GM21526 (cell line): ENCODE results near the gene PRDM16.

Experiments used
- ATAC-seq: cut with Tn5 transposase; IDR thresholded peaks from one replicate; pipeline ENCODE4 v1.9.1; 2021; ENCODE audit warnings: moderate library complexity; ENCODE audit not compliant: unreplicated experiment, low FRiP score

PRDM16 gene

DNA sequence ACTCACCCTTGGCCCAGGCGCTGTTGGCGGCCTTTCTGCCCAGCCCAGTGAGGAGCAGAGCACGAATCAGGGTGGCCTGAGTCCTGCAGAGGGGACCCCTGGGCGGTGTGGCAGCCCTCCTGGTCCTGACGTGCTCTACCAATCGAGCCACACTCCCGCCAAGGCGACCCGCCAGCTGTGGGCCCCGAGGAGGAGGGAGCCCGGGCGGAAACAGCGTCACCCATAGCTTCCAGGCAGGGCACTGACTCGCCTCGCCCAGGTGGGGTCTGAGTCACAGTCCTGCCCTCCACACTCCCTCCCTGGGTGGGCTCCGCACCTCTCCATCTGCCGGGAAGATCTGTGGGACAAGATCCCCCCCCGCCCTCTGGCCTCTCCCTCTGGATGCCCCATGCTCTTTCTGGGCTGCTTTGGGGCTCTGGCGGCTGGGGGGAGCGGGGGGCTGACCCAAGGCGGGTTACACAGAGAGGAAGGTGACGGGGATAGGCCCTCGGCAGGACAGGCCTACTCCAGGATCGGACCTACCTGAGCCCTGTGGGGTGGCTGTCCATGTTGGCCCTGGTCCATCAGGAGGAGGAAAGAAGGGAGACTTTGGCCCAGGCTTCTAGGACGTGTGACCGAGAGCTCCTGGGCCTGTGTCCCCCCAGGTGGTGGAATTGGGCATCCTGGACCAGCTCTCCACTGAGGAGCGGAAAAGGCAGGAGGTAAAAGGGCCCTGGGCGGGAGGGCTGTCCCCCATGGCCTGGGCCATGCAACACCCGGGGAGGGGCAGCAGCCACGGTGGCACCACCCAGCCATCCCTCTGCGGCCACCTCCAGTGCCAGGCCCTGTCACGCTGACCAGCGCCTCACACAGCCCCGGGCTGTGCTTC, 399.5 kb downstream of the PRDM16 start:
- no peak for ATAC-seq

DNA sequence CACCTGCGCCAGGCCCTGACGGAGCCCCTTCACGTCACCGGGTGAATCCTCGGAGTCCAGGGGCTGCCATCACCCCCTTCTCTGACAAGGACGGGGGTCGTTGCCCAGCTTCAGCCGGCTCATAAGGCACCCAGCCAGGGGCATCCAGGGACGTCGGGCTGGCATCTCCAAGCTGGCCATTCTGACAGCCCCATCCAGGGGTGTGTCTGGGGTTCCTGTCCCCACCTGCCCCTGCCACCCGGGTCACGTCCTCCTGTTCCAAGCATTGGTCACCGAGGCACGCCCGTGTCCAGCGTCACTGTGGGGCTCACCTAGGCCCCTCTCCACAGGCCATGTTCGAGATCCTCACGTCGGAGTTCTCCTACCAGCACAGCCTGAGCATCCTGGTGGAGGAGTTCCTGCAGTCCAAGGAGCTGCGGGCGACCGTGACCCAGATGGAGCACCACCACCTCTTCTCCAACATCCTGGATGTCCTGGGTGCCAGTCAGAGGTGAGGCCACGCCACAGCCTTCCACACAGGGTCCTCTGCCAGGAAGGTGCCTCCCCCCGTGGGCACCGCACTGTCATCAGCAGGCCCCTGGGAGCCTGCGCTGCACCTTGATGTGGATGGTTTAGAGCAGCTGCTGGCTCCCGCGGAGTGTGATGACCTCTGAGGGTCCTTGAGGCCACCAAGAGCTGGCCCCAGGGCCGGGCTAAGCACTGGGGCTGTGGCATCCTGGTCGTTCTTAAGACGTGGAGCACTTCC, 400.3 kb downstream of the PRDM16 start:
- no peak for ATAC-seq

DNA sequence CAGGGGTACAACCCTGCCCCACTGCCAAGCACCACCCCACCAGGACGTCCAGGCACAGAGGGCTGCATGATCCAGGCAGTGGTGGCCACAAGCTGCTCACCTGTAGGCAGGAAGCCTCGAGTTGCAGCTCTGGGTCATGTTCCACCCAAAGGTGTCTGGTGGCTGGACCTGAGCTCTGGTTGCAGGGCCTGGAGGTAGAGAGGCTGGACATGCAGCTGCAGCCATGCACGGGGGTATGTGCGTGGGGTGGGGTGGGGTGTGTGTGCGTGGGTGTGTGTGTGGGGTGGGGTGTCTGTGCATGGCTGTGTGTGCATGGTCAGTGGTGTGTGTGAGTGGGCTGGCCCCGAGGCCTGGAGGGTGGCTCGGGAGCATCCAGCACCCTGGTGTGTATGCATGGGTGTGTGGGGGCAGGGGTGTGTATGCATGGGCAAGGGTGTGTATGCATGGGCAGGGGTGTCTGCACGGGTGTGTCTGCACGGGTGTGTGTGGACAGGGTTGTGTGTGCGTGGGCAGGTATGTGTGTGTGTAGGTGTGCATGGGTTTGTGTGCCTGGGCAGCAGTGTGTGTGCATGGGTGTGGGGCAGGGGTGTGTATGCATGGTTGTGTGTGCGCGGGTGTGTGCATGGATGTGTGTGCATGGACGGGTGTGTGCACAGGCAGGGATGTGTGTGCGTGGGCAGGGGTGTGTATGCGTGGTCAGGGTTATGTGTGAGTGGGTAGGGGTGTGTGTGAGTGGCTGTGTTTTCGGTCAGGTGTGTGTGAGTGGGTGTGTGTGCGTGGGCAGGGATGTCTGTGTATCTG, 401.0 kb downstream of the PRDM16 start:
- no peak for ATAC-seq

DNA sequence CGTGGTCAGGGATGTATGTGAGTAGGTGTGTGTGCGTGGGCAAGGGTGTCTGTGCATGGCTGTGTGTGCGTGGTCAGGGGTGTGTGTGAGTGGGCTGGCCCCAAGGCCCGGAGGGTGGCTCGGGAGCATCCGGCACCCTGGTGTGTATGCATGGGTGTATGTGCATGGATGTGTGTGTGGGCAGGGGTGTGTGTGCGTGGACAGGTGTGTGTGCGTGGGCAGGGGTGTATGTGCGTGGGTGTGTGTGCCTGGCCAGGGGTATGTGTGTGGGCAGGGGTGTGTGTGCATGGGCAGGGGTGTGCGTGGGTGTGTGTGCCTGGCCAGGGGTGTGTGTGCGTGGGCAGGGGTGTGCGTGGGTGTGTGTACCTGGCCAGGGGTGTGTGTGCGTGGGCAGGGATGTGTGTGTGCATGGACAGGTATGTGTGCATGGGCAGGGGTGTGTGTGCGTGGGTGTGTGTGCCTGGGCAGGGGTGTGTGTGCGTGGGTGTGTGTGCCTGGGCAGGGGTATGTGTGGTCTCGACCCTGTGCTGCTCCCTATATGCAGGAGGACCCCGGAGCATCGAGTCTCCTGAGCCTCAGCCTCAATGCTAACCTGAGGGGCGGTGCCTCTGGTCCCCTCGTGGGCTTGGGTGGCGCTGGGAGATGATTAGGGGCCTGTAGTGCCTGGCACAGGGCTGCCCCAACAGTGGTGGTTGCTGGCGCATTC, 401.8 kb downstream of the PRDM16 start:
- no peak for ATAC-seq

DNA sequence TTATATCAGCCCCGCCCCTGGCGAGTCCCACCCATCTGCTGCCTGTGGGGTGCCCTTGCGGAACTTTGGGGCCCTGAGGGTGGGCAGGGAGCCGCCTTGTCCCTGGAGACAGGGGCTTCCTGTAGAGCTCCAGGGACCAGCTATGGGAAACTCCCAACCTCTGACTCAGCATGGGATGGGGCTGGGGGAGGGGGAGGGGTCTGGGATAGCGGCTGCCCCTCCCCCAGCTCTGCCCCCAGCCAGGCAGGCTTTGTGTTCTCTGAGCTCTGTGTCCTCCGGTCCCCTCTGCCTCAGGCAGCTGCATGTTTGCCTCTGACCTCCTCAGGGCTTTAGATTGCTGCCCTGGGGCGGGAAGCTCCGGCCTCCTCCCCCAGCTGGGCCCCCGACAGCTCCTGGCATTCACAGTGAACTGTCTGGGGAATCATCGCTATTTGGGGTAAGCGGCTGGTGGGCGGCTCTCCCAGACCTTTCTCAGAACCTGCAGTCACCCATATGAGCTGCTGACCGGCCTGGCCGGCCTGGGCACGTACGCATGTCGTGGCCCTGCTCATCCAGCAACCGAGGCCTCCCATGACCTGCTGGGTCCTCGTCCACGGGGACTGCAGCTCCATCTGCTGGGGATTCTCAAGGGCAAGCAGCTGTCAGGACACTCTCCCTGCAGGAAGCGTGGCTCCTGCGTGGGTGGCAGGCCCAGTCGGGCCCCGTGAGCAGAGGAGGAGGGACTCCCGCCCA, 402.5 kb downstream of the PRDM16 start:
- ATAC-seq, result no peak

DNA sequence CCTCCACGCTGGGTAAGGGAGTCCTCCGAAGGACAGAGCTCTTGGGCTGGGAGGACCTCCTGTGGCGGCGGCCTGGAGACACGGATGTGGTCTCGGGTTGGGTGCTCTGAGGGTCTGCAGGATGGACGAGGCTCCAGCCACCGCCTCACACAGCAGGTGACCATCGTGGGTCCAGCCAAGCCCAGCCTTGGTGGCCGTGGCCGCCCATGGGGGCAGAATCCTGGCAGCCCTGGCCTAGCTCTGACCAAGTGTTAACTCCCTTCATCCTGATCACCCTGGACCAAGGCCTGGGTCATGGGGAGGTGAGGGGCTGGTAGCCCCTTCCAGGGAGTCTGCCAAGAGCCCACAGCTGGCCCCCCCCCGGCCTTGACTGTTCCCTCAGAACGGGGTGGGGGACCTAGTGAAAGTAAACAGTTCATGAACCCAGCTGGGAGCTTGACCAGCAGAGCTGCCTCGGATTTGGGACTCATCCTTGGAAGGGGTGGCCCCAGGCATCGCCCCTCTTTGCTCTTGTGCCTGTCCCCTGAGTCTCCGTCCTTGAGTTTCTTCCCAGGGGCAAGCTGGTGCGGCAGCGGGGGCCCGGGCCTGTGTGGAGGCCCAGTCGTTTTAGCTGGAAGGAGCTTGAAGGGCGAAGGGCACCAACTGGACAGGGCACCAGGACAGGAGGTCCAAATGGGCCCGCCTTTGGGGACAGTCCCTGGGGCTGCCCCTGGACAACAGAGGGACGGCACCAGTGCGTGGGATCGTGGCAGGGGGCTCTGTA, 403.3 kb downstream of the PRDM16 start:
- ATAC-seq, result no peak

DNA sequence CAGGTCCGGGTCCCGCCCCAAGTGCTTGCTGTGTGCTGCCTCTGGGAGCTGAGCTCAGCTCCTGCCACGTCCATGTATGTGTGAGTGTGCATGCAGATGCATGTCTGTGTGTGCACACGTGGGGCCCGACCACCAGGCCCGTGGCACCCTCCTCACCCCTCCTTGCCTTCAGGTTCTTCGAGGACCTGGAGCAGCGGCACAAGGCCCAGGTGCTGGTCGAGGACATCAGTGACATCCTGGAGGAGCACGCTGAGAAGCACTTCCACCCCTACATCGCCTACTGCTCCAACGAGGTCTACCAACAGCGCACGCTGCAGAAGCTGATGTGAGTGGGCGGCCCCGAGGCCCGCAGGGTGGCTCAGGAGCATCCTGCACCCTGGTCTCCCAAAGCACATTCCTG, 403.9 kb downstream of the PRDM16 start:
- no peak for ATAC-seq

DNA sequence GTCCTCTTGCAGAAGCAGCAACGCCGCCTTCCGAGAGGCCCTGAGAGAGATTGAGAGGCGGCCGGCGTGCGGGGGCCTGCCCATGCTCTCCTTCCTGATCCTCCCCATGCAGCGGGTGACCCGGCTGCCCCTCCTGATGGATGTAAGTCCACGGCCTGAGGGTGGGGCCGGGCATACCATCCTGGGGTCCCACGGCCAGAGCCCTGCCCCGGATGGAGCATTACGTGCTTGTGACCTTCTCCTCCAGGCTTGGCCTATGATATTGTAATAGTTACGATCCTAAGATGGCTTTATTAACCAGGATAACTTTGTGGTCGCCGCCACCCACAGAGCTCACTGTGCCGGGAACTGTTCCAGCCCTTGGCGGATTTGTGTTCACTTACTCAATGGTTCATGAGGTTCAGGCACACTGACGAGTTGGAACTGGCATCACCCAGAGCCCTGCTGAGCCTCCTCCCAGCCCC, 404.4 kb downstream of the PRDM16 start:
- no peak for ATAC-seq

DNA sequence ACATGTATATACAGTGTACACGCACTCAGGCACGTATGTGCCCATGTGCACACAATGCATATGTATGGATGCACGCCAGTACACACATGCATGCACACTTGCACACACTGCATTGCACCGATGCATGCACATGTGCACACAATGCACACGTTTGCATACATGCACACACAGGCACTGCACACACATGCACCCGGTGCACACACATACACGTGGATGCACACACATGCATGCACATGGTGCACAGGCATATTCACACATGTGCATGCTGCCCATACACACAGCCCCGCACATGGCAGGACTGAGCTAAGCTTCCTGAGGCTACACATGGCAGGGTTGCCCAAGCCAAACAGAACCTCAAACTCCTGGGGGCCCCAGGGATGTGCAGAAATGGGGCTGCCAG, 405.0 kb downstream of the PRDM16 start:
- no peak for ATAC-seq

DNA sequence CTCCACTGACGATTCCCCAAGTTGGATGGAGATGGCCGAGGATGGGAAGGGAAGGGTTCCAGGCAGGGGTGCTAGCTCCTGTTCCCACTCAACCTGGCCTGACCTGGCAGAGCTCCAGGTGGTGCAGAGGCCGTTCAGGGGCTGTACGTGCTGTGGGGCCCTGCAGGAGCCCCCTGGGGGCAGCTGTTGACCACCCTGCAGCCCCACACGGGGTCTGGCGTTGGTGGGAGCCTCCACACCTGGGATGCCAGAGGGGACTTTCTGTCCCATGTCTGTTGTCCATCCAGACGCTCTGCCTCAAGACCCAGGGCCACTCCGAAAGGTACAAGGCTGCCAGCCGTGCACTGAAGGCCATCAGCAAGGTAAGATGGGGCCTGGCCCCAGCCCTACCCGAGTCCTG, 405.4 kb downstream of the PRDM16 start:
- ATAC-seq, result no peak

DNA sequence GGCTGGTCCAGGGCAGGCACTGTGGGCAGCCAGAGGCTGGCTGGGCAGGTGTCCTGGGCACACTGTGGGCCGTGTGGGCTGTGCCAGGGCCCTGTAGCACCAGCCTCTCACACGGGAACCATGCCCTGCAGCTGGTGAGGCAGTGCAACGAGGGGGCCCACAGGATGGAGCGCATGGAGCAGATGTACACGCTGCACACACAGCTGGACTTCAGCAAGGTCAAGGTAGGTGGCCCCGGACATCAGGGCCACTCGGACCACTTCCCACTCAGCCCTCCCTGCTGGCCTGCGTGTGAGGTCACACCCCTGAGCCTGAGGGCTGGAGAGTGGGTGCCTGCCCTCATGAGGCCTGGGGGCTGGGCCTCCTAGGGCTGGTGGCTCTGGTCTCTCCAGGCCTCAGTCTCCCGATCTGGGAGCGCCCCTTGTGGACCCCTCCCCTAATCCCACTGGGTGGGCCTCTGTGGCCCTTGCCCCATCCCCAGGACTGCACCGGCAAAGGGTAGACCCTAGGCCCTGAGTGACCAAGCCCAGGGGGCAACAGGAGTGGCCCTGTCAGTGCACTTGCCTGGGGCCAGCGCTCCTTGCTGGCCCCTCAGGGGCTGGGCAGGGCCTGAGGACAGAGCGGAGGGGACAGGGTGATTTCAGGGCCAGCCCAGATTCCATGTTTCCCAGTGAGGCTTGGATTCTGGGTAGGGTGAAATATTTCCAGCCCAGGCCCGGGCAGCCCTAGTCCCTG, 407.0 kb downstream of the PRDM16 start:
- no peak for ATAC-seq

DNA sequence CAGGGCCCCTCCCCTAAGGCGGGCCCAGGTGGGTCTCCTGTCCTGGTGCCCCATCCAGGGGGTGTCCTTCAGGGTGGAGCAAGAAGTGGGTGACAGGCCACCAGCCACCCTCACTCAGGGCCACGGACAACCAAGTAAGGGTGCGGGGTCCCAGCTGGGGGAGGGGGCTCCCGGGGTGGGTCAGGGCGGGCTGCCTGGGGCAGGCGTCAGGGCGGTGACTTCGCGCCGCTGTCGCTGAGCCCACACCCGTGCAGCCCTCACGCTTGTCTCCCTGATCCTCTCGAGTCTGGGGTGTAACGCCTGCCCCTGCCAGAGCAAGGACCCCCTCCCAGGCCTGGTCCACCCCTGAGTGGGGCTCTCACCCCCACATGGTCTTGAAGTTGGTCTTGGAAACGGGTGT, 407.7 kb downstream of the PRDM16 start:
- ATAC-seq, result no peak

DNA sequence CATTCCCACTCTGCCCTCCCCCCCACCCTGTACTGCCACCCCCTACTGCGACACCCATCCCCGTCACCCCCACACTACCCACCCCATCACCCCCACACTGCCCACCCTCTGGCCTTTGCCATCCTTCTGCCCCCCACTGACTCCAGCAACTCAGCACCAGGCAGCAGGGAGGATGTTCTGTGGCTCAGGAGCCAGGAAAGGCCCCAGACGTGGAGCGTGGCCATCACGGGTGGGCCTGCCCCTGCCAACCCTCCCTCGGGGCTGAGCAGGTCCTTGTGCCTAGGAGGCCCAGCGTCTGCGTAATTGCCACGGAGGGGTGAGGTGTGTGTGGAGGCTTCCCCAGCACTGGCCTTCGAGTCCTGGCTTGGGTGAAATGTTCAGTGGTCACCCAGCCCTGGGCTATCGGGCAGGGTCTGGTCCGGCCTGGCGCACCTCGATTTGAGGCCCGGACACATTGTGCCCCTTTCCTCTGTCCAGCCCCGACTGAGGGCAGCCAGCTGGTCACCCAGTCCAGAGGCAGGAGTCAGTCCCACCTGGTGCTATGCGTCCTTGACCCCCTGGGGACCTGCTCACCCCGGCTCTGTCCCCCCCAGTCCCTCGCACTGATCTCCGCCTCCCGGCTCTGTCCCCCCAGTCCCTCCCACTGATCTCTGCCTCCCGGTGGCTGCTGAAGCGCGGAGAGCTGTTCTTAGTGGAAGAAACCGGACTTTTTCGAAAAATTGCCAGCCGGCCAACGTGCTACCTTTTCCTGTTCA, 408.4 kb downstream of the PRDM16 start:
- no peak for ATAC-seq

DNA sequence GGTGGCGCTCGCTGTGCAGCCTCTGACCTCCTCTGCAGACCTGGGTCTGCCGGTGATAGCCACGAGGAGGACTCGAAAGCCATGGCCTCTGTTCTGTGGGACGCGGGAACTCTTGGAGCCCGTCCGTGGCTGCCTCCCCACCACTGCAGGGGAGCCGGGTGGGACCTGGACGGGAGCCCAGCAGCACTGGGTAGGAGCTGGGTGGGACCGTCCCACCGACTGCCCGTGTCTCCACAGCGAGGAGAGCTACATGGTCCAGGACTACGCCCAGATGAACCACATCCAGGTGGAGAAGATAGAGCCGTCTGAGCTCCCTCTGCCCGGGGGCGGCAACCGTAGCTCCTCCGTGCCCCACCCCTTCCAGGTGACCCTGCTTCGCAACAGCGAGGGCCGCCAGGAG, 409.2 kb downstream of the PRDM16 start:
- no peak for ATAC-seq

DNA sequence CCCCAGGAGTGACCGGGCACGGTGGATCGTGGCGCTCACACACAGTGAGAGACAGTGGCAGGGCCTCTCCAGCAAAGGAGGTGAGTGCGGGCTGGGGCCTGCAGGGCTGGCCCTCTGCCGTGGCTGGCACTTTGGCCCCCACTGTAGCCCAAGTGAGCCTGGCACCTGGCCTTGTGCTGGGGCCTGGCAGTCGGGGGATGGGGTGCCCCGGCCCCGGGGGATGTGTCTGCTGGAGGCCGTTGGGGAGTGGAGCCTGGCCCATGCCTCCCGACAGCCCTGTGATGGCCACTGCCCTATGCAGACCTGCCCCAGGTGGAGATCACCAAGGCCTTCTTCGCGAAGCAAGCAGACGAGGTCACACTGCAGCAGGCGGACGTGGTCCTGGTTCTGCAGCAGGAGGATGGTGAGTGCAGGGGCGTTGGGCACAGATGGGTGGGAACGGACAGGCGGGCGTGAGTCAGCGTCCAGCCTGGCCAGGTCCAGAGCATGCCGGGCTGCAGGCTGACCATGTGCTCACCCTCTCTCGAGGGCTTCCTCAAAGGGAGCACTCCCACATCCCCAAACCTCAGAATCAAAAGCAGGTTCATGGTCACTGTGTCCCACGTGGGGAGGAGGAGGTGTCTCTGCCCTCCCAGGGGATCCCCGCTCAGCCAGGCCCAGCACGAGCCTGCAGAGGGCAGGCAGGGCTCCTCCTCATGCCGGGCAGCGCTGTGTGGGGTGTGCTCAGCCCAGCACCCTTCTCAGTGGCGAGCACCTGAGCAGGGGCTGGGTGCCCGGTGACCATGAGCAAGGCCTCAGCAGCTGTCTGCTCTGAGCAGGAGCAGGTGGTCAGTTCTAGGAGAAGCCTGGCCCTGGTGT, 410.7 kb downstream of the PRDM16 start:
- ATAC-seq, result no peak

DNA sequence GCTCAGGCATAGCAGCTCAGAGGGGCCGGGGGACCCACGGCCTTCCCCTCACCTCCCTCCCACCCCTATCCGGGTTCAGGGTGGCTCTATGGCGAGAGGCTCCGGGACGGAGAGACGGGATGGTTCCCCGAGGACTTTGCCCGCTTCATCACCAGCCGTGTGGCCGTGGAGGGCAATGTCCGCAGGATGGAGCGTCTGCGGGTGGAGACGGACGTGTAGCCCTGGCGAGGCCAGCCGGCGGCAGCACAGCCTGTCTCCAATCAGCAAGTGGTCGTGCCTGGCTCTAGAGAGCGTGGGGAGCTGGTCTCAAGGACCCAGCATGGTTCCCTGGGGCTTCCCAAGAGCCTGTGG, 411.3 kb downstream of the PRDM16 start:
- no peak for ATAC-seq

DNA sequence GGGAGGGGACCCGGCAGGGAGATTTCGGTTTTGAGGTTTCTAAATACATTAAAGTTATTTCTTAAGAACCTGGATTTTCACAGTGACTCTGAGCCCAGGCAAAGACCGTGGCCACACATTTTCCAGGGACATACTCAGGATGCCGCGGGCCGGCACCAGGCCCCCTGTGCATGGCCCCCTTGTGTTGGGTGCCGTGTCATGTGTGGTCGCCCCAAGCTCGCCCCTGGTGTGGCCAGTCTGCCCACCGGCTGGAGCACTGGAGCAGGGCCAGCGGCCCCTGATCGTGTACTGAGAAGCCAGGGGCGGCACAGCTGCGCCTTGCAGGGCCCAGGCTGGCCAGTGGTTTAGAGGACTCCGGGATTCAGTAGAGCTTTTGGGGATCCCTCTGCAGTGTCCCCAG, 412.0 kb downstream of the PRDM16 start:
- no peak for ATAC-seq
